HEK293T (cell line): Measurements from ENCODE around the gene NR3C2.

Experiments
- ARNT ChIP-seq: fragments of 450-650 bp; IDR thresholded peaks from 2 replicates; pipeline ENCODE4 v1.6.1; 2017; ENCODE audit warnings: mild to moderate bottlenecking
- BHLHE40 ChIP-seq: fragments of 450-650 bp; IDR thresholded peaks from 2 replicates; pipeline ENCODE4 v1.6.1; 2016; ENCODE audit warnings: mild to moderate bottlenecking, moderate library complexity, borderline replicate concordance
- CTBP1 ChIP-seq: fragments of 450-650 bp; IDR thresholded peaks from 2 replicates; pipeline ENCODE4 v1.6.1; 2016; ENCODE audit warnings: borderline replicate concordance
- ELF4 ChIP-seq: fragments of 450-650 bp; IDR thresholded peaks from 2 replicates; pipeline ENCODE4 v1.6.1; 2017; ENCODE audit warnings: antibody characterized with exemption
- FOXA1 ChIP-seq: fragments of 450-650 bp; IDR thresholded peaks from 2 replicates; pipeline ENCODE4 v1.6.1; 2016; ENCODE audit warnings: mild to moderate bottlenecking
- FOXM1 ChIP-seq: fragments of 450-650 bp; IDR thresholded peaks from 2 replicates; pipeline ENCODE4 v1.6.1; 2017; ENCODE audit warnings: mild to moderate bottlenecking, borderline replicate concordance
- LEF1 ChIP-seq: fragments of 450-650 bp; IDR thresholded peaks from 2 replicates; pipeline ENCODE4 v1.6.1; 2017; ENCODE audit warnings: mild to moderate bottlenecking, borderline replicate concordance
- NFRKB ChIP-seq: fragments of 450-650 bp; IDR thresholded peaks from 2 replicates; pipeline ENCODE4 v1.6.1; 2016; ENCODE audit warnings: mild to moderate bottlenecking, moderate library complexity
- SP1 ChIP-seq: fragments of 450-650 bp; IDR thresholded peaks from 2 replicates; pipeline ENCODE4 v1.6.1; 2017
- SUZ12 ChIP-seq: fragments of 450-650 bp; IDR thresholded peaks from 2 replicates; pipeline ENCODE4 v1.6.1; 2016; ENCODE audit warnings: mild to moderate bottlenecking
- TARDBP ChIP-seq: fragments of 450-650 bp; IDR thresholded peaks from 2 replicates; pipeline ENCODE4 v1.6.1; 2016
- ZNF384 ChIP-seq: fragments of 450-650 bp; IDR thresholded peaks from 2 replicates; pipeline ENCODE4 v1.6.1; 2016
- TF ChIP-seq, protein P1 (sequence below): fragments of 450-650 bp; IDR thresholded peaks from 2 replicates; pipeline ENCODE4 v1.6.1; 2016

GRCh38 chr4:148079961-148080360 lies 362.3 kb downstream of the NR3C2 start:
- TF ChIP-seq FOXA1: no peak
- TF ChIP-seq, protein P1, sequence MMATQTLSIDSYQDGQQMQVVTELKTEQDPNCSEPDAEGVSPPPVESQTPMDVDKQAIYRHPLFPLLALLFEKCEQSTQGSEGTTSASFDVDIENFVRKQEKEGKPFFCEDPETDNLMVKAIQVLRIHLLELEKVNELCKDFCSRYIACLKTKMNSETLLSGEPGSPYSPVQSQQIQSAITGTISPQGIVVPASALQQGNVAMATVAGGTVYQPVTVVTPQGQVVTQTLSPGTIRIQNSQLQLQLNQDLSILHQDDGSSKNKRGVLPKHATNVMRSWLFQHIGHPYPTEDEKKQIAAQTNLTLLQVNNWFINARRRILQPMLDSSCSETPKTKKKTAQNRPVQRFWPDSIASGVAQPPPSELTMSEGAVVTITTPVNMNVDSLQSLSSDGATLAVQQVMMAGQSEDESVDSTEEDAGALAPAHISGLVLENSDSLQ: no peak
- TF ChIP-seq SP1: no peak
- TF ChIP-seq BHLHE40: no peak
- no peak for TF ChIP-seq NFRKB
- TF ChIP-seq ARNT: no peak
- no peak for TF ChIP-seq LEF1
- TF ChIP-seq ZNF384: no peak
- no peak for TF ChIP-seq TARDBP
- TF ChIP-seq FOXM1: no peak
- TF ChIP-seq ELF4: no peak
- no peak for TF ChIP-seq SUZ12
- no peak for TF ChIP-seq CTBP1
